Measurements from ENCODE around the gene DROSHA.

DNA sequence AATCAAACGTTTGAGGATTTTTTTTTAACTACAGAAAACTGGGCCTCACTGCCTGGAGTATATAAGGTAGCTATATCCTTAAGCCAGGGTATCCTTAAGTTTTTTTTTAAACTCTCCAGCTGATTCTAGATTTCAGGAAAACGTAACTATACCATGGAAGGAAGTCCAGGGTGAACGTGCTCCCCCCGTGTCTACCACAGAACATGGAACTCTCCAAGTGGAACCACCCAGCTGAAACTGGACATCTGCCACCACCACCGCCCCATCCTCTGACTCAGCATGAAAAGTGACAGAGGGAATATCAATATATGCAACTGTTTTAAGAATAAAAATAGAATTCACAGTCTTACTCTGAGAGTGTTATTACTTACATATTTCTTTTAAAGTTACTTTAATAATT, 61.3 kb downstream of the DROSHA start:
- TF ChIP-seq, protein P1, sequence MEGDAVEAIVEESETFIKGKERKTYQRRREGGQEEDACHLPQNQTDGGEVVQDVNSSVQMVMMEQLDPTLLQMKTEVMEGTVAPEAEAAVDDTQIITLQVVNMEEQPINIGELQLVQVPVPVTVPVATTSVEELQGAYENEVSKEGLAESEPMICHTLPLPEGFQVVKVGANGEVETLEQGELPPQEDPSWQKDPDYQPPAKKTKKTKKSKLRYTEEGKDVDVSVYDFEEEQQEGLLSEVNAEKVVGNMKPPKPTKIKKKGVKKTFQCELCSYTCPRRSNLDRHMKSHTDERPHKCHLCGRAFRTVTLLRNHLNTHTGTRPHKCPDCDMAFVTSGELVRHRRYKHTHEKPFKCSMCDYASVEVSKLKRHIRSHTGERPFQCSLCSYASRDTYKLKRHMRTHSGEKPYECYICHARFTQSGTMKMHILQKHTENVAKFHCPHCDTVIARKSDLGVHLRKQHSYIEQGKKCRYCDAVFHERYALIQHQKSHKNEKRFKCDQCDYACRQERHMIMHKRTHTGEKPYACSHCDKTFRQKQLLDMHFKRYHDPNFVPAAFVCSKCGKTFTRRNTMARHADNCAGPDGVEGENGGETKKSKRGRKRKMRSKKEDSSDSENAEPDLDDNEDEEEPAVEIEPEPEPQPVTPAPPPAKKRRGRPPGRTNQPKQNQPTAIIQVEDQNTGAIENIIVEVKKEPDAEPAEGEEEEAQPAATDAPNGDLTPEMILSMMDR (conservative IDR thresholded peaks at IDR 0.05; ENCODE audit: low read depth, low read length) = no peak
- no peak for TF ChIP-seq MAZ (IDR thresholded peaks at IDR 0.05; ENCODE audit: borderline replicate concordance, low read depth, low read length)
